Astrocyte of the spinal cord (primary cell): Measurements from ENCODE around the gene SLC12A5.

ENCODE experiments used
- DNase-seq: peaks from one replicate; pipeline ENCODE4 v3.0.0; 2011; ENCODE audit warnings: low read depth, low spot score
- H3K4me3 ChIP-seq: 2 replicates; pipeline ENCODE4 v1.5.1; 2011; ENCODE audit warnings: low read depth, mild to moderate bottlenecking, low read length, moderate library complexity
- CTCF ChIP-seq: IDR thresholded peaks from 2 replicates; pipeline ENCODE4 v1.5.1; 2012; ENCODE audit warnings: low read depth, mild to moderate bottlenecking, low read length, inconsistent platforms
- in situ Hi-C: cut with HindIII; loops from 2 replicates; pipeline ENCODE4 v1.10.0; 2017; ENCODE audit warnings: low sequenced_read_pairs

Gene SLC12A5

GRCh38 chr20:46006022-46006705, 22.9 kb upstream of the SLC12A5 start:
- no peak for TF ChIP-seq CTCF
- in situ Hi-C loops, result no loop called here
- no peak overlapping the region for H3K4me3 ChIP-seq
- DNase-seq, result no peak

GRCh38 chr20:46006964-46007363, 22.1 kb upstream of the SLC12A5 start:
- in situ Hi-C loops, result no loop called here
- H3K4me3 ChIP-seq, result no peak overlapping the region
- TF ChIP-seq CTCF, result no peak
- no peak for DNase-seq

- in situ Hi-C loops, result no loop called here
- TF ChIP-seq CTCF, result no peak
- DNase-seq, result no peak
- no peak overlapping the region for H3K4me3 ChIP-seq
Observed at GRCh38 chr20:46007671-46008070, 21.3 kb upstream of the SLC12A5 start.

GRCh38 chr20:46009816-46010215, 19.2 kb upstream of the SLC12A5 start:
- H3K4me3 ChIP-seq, result no peak overlapping the region
- TF ChIP-seq CTCF, result no peak
- in situ Hi-C loops, result no loop called here
- no peak for DNase-seq

- no peak overlapping the region for H3K4me3 ChIP-seq
- in situ Hi-C loops, result no loop called here
- no peak for TF ChIP-seq CTCF
- no peak for DNase-seq
Observed at GRCh38 chr20:46010491-46011391, 18.3 kb upstream of the SLC12A5 start.

- no peak for DNase-seq
- H3K4me3 ChIP-seq, result no peak overlapping the region
- in situ Hi-C loops, result no loop called here
- TF ChIP-seq CTCF, result peak; percentile 26
Observed at GRCh38 chr20:46011631-46012482, 17.2 kb upstream of the SLC12A5 start.
